HG03432 (cell line): ENCODE data around the gene FAU.
"Not testable (repeated sequence)": the region's sequence is repeated elsewhere in the genome, so short reads cannot be mapped to it uniquely, and the experiment has no call there.

ENCODE experiments used
- ATAC-seq: cut with Tn5 transposase; IDR thresholded peaks from one replicate; pipeline ENCODE4 v1.9.1; 2021; ENCODE audit warnings: mild to moderate bottlenecking, moderate library complexity; ENCODE audit not compliant: unreplicated experiment

Gene FAU

DNA sequence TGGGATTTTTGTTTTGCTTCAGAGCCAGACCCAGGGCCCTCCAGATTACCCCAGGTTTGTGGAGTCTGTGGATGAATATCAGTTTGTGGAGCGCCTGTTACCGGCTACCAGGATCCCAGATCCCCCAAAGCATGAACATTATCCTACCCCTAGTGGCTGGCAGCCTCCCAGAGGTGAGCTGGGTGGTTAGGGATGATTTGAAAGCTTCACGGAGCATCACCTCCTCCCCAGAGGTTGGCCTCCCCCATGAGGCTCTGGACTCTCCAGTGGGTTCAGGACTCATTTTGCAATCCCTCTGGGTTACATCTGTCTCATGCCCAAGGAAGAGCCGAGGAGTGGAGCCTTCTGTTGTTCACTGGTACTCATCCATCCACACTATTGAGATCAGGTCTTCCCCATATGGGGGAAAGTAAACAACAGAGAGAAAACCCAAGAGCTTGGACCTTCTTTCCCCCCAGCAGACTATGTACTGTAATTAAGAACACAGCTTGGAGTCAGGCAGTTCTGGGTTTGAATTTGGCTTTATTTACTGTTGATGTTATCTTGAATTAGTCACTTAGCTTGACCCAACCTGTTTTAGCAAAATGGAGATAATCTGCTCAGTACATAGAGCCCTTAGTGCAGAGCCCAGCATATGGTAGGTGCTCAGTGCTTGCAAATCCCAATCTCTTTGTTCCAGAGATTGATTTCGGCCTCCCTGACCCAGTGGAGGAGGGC, 2.7 kb upstream of the FAU start:
- no peak for ATAC-seq

DNA sequence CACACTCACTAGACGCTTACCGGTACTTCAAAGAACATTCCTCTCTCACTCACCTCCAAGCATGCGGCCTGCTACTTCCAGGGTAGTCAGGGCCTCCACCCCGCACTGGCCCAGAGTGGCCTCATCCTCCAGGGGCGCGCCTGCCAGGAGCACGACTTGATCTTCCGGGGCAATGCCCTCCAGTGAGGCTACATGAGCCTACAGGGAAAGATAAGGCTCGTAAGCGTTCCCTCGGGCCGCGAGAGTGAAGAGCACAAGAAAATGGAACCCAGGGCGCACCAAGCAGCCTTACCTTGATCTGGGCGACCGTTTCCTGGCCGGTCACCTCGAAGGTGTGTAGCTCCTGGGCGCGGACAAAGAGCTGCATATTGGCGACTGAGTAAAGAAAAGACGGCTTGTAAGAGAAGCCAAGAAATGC, 478 bp downstream of the FAU start:
- ATAC-seq: no peak

DNA sequence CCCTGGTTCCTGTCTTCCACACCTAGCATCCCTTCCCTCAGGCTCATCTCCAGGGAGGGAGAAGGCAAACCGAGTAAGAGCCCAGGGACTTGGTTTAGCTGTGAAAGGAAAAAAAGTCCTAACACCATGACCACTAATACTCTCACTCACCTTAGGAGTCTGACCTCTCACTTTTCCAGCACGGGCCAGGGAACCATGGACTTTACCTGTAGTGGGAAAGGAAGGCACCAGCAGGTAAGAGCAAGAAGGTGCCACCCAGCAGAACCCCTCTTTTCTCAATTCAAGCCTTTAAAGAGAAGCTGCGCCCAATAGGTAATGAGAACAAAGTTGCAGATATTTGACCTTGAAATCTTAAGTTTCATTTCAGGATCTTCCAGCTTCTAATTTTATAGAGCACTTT, 1.1 kb downstream of the FAU start:
- no peak for ATAC-seq

DNA sequence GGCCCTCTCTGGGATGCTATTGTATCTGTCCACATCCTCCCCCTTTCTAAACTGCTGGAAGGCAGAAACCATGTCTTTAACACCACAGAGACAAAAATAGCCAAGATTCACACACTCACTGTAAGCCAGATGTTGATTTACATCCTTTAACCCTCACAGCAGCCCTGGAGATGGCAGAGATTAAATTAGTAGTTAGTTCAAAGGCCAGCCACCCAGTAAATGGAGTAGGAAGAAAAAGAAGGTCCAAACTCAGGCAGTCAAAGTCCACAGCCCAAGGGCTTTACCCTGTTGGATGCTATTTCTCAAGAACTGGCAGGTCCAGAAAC, 2.3 kb downstream of the FAU start:
- no peak for ATAC-seq

DNA sequence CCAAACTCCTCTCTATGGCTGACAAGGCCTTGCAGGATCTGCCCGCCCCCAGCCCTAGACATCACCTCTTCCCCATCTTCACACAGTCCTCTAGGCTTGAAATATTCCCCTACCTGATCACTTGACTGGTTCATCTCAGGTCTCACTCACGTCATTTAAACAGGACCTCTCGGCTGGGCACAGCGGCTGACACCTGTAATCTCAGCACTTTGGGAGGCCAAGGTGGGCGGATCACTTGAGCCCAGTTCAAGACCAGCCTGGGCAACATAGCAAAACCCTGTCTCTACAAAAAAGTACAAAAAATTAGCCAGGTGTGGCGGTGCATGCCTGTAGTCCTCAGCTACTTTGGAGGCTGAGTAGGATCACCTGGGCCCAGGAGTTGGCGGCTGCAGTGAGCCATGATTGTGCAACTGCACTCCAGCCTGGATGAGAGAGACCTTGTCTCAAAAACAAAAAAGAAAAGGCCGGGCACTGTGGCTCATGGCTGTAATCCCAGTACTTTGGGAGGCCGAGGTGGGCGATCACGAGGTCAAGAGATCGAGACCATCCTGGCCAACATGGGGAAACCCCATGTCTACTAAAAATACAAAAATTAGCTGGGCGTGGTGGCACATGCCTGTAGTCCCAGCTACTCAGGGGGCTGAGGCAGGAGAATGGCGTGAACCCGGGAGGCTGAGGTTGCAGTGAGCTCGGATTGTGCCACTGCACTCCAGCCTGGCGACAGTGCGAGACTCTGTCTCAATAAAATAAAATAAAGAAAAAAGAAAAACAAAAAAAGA, 2.9 kb downstream of the FAU start:
- ATAC-seq: not testable (repeated sequence)

DNA sequence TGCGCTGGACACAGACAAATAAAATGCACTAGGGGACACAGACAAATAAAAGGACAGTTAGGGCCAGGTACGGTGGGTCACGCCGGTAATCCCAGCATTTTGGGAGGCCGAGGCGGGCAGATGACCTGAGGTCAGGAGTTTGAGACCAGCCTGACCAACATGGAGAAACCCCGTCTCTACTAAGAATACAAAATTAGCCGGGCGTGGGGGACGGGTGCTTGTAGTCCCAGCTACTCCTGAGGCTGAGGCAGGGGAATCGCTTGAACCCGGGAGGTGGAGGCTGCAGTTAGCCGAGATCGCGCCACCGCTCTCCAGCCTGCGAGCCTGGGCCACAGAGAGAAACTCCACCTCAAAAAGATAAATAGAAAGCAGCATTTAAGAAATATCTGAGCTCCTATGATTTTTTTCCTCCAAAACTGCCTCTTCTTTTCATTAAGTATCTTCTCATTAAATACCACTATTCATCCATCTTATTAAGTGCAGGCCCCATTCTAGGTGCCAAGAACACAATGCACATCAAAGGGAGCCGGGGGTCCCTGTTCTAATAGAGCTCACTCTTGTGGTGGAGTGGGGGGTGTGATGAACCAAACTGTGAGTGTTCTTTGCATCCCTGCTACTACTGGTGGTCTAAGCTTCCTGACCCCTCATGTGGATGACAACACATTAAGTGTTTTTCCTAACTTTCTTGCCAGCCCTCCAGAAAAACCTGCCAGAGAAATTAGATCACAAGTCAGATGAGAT, 3.7 kb downstream of the FAU start:
- ATAC-seq: no peak

DNA sequence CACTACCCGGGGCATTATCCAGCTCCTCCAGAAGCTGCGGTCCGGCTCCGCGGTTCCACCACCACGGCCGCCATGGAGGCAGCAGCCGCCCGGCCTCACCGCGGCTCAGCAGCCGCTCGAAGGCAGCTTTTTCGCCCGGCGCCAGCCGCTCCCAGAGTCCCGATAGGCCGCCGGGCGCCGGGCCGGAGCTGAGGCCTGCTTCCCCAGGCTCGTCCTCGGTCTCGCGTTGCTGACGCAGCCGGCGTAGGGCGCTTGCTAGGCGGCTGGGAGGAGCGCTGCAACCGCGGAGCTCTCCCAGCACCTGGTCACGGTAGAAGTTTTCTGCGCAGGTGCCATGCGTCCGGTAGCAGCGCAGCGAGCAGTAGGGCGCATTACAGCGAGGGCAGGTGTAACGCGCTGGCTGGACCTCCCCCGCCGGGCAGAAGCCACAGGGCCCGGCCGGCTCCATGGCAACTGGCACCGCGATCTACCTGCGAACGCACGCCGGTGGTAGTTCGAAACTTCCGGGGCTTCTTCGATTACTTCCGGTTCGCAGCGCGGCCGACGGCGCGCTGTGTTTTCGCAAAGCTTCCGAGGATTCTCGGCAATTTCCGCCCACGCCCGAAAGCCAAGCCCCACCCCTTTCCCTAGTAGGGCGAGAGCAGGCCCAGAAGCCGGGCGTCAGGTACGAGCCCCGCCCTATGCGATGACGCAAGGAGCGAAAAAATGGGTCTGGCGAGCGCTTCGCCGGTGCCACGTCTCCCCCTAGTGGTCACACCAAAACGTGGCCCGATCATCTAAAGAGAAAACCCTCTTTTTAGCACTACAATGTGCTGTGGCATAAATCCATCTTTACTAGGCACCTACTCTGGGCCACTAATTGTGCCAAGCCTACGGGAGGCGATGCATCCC, 4.5 kb downstream of the FAU start, which contains the start of gene ZNHIT2:
Gene ZNHIT2 (minus strand): TSS at position 496 of the 891 bp plus-strand sequence. CDS start 48 bp downstream, at position 448.
- peak; percentile 57 for ATAC-seq

DNA sequence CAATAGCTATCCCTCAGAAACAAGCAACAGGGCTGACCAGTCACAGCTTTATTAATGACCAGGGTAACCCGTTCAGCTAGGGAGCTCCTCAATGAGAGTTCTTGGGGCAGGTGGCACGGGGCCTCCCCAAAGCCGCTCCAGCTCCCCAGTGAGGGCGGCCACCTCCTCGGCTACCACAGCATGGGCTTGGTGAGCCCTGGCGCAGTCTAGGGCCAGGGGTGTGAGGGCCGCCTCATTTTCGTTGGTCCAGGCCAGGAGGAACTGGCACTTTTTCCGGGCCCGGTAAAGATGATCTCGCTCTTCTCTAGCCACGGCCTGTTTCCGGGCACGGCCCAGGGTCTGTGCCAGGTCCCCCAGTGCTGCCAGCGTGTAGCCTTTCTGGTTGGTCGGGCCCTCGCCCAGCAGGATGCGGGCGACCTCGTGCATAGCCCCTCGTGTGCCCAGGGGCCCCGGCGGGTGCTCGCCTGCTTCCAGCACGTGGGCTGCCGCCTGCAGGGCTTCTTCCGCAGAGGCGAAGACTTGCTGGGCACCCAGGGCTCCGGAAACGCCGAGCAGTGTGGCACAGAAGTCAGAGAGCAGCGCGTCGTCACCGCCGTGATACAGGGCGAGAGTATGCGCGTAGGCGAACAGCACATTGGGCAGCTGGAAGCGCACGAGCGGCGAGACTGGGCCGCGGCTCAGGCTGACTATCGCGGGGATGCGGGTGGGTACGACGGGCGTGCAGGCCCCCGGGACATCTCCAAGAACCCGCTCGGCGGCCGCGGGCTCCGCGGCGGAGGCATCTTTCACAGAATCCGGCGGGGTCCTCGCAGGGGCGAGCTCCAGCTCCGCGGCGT, 5.3 kb downstream of the FAU start:
- ATAC-seq: peak; percentile 2

DNA sequence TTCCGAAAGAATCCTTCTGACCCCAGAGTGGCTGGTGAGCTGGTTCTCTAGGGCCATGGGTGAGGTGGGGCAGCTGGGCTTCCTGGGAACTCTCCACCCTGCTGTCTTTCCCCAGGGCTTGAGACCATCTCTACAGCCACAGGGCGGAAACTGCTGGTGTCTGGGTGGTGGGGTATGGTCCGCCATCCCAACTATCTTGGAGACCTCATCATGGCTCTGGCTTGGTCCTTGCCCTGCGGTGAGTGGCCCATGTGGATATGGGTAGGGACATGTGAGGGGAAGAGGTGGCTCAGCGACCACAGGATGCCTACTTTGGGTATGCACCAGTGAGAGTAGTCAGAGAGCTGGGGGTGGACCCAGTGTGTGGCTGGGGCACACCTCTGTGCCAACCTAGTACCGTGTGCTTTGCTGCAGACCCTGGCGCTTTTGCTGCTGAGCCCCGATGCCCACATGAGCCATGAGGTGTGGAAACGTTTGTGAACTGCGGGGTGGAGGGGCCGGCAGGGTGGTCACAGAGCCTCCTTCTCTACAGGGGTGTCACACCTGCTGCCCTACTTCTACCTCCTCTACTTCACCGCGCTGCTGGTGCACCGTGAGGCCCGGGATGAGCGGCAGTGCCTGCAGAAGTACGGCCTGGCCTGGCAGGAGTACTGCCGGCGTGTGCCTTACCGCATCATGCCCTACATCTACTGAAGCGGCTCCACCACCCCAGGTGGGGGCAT, 6.4 kb downstream of the FAU start:
- no peak for ATAC-seq

DNA sequence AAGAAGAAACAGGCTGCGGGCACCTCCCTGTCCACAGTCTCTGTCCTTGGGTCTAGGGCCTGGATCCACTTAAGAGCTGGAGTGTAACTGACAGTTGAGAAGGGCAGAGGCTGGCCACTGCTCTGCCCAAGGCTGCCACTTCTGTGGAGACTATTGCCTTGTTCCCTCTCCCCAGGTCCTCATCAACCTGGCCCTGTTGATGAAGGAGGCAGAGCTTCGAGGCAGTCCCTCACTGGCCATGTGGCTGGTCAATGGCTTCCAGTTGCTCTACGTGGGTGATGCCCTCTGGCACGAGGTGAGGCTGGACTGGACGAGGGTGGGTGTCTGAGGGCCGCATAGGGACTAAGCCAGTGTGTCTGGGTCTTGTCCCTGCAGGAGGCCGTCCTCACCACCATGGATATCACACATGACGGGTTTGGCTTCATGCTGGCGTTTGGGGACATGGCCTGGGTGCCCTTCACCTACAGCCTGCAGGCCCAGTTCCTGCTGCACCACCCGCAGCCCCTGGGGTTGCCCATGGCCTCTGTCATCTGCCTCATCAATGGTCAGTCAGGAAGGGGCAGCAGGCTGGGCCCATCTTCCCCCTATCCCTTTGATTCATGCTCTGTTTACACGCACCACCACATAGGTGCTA, 7.3 kb downstream of the FAU start:
- ATAC-seq: no peak

DNA sequence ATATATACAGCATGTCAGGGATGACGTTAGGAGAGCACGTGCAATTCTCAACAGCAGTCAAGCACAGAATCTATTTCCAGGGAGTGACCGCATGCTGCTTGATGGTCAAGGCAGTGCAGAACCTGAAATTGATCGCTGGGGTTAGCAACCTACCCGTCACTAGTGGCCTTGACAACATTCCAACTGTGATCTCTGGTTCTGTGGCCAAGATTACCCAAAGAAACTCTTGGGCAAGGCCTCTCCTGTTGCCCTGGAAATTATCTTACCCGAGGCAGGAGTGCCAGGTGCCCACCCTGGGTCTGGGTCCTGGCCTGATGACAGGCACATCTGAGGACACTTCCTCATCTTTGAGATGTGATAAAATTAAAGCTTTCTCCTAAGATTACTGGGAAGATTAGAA, 8.1 kb downstream of the FAU start:
- ATAC-seq: no peak

DNA sequence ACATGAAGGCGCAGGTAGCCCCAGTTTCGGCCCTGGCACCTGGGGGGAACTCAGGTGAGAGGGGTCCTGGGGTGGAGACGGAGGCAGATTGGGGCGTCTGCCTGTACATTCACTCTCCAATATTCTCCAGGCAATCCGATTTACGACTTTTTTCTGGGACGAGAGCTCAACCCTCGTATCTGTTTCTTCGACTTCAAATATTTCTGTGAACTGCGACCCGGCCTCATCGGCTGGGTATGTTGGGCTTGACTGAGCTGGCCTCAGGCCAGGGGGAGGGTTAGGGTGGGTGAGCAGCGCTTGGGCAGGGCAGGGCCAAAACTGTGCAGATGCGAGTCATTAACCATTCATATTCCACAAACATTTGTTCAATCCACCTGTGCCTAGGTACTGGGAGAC, 8.6 kb downstream of the FAU start:
- ATAC-seq: no peak

DNA sequence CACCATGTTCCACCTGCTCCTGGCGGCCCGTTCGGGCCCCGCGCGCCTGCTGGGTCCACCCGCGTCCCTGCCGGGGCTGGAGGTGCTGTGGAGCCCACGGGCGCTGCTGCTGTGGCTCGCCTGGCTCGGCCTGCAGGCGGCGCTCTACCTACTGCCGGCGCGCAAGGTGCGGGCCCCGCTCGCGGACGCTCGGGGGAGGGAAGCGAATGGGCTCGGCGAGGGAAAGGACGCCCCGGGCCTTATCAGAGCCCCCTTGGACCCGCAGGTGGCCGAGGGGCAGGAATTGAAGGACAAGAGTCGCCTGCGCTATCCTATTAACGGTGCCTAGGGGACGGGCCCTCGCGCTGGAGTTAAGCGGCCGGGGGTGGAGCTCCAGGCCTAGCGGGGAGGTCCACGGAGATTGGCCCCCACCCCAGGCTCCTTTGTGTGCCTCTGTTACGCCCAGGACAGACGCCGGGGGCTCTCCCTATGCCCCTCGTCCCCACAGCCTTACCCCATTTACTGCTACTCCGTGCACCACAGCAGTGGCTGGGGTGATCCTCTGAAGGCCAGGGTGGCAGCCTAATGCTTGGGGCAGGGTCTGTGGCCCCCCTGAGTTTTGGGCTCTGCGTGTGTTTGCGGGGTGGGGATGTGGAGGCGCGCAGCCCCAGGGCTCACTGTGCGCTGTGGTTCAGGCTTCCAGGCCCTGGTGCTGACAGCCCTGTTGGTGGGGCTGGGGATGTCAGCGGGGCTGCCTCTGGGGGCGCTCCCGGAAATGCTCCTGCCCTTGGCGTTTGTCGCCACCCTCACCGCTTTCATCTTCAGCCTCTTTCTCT, 9.2 kb downstream of the FAU start:
- peak; percentile 37 for ATAC-seq

DNA sequence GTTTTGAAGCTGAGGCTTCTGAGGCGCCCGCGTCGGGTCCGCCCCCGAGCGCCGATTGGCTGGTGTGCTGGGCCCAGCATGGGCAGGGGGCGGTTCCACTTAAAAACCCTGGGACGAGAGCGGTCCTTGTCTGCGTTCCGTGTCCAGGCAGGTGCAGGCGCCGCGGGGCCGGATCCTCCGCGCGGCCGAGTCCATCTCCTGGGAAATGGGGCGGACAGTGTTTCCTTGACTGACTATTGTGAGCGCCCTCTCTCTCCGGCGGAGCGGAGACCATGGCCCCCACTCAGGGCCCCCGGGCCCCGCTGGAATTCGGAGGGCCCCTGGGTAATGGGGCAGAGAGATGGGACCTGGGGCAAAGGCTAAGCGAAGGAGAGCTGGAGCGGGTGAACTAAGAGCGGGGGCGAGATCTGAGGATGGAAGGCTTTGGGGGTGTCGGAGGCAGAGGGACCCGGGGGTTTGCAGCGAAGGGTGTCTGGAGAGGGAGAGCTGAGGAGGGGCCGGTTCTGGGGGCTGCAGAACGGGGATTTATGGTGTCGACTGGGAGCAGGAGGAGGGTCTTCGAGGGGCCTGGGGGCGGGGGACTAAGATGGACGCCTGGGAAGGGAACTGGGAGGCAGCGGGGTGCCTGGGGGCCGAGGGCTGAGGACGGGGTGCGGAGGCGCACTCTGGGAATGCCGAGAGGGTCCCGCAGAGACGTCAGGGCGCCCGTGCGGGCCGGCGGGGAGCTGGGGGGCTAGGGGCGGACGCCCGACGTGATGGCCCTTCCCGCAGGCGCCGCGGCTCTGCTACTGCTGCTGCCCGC, 10.0 kb downstream of the FAU start, which contains the start of gene TM7SF2:
Gene TM7SF2 (plus strand): TSS at position 129 of the 802 bp plus-strand sequence. CDS start 144 bp downstream, at position 273.
- ATAC-seq: peak; percentile 57

DNA sequence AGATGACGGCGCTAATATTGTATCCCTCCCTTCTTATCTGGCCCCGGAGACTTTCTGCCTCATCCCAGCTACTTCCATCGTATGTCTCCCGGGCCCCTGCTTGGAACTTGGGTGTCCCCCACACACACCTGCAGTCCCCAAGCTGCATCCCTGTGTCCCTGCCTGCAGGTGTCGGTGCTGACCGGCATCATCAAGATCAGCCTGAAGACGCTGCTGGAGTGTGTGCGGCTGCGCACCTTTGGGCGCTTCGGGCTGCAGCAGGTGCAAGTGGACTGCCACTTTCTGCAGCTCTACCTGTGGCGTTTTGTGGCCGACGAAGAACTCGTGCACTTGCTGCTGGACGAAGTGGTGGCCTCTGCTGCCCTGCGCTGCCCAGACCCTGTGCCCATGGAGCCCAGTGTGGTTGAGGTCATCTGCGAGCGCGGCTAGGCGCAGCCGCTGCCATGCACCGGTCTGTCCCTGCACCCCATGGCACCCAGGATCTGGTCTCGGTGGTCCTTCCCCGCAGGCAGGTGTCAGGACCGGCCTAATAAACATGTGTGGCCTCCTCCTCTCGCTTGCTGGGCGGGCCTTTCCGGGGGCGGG, 10.7 kb downstream of the FAU start:
- no peak for ATAC-seq

DNA sequence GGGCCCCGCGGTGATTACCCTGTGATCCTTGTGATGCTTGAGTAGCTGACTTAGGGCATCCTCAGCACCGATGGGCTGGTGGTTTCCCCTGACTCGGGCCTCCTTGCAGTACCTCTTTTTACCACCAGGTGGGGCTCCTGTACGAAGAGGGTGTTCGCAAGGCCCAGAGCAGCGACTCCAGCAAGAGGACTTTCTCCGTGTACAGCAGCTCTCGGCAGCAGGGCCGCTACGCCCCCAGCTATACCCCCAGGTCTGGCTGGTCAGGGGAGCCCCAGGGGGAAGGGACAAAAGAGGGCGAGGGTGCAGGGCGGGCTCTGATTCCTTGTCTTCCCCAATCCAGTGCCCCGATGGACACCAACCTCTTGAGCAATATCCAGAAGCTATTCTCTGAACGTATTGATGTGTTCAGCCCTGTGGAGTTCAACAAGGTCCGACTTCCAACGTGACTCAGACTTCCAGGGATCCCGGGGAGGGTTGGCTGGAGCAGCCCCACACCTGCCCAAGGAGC, 11.5 kb downstream of the FAU start:
- no peak for ATAC-seq
